ENCODE data around the gene FERMT2. TPM values are rescaled to one million over a fixed set of nuclear protein-coding genes. Genes with fewer than 3 reads are reported as not detected.

FERMT2 gene
- total and polyA plus RNA-seq, 5 experiments from 2014 or later: 0.27 to 0.52 TPM; not detected in 3

- no peak overlapping the region for H3K27ac Mint-ChIP-seq
- peaks cover 0 to under 1% (median 0%) of the 10 kb centered on the region in 4 donors for H3K4me1 Mint-ChIP-seq
- POLR2A ChIA-PET: no interaction called here
- H3K36me3 Mint-ChIP-seq: no peaks in the 10 kb centered on the region
- no peak for ATAC-seq
- H3K4me3 Mint-ChIP-seq: no peak overlapping the region
- no peak for DNase-seq
- no peaks in the 10 kb centered on the region for H3K9me3 Mint-ChIP-seq
- peaks cover 0 to 4% (median 2%) of the 10 kb centered on the region in 5 donors for H3K27me3 Mint-ChIP-seq
These were observed 126.4 kb downstream of the FERMT2 start for GRCh38 chr14:52824462-52824861.

- no peak overlapping the region for H3K27ac Mint-ChIP-seq
- POLR2A ChIA-PET: interaction anchor here (0.6 kb wide), 1 partner anchor 273 kb away, joined by 5 read pairs; no protein-coding TSS in a partner anchor
- no peaks in the 10 kb centered on the region for H3K9me3 Mint-ChIP-seq
- DNase-seq: no peak
- no peak for ATAC-seq
- H3K27me3 Mint-ChIP-seq: peaks cover 0 to 6% (median 0%) of the 10 kb centered on the region in 5 donors
- no peaks in the 10 kb centered on the region for H3K4me1 Mint-ChIP-seq
- no peak overlapping the region for H3K4me3 Mint-ChIP-seq
- no peaks in the 10 kb centered on the region for H3K36me3 Mint-ChIP-seq
These were observed 129.0 kb downstream of the FERMT2 start for GRCh38 chr14:52821805-52822250.

- H3K4me1 Mint-ChIP-seq: peaks cover 0 to 1% (median 0%) of the 10 kb centered on the region in 4 donors
- H3K27me3 Mint-ChIP-seq: no peaks in the 10 kb centered on the region
- no peak overlapping the region for H3K27ac Mint-ChIP-seq
- ATAC-seq: no peak
- H3K4me3 Mint-ChIP-seq: no peak overlapping the region
- POLR2A ChIA-PET: no interaction called here
- no peak for DNase-seq
- no peaks in the 10 kb centered on the region for H3K36me3 Mint-ChIP-seq
- H3K9me3 Mint-ChIP-seq: no peaks in the 10 kb centered on the region
These were observed 142.7 kb downstream of the FERMT2 start for GRCh38 chr14:52808101-52808500.

Other genes starting within 250 kb of the FERMT2 start
- gene PSMC6, start 243.8 kb downstream of the FERMT2 start, total RNA-seq: 100 to 1,000 TPM in 1 of 2 experiments, 10 to 100 TPM in 1; 100.0 to 103 TPM
- gene PSMC6, start 243.8 kb downstream of the FERMT2 start, polyA plus RNA-seq: 10 to 100 TPM; 38.1 to 60.1 (median 52.0) TPM
- 10 to 100 TPM; 43.0 to 48.8 TPM for gene STYX, start 220.9 kb downstream of the FERMT2 start, total RNA-seq
- gene STYX, start 220.9 kb downstream of the FERMT2 start, polyA plus RNA-seq: 10 to 100 TPM; 22.9 to 30.5 (median 25.6) TPM
- 10 to 100 TPM in 1 of 2 experiments, 1 to 10 TPM in 1; 8.3 to 12.6 TPM for gene GNPNAT1, start 159.4 kb downstream of the FERMT2 start, total RNA-seq
- 10 to 100 TPM; 10.9 to 12.9 (median 11.2) TPM for gene GNPNAT1, start 159.4 kb downstream of the FERMT2 start, polyA plus RNA-seq
- 10 to 100 TPM; 50.9 to 53.1 TPM for gene DDHD1, start 202.3 kb upstream of the FERMT2 start, total RNA-seq
- gene DDHD1, start 202.3 kb upstream of the FERMT2 start, polyA plus RNA-seq: 1 to 10 TPM; 4.3 to 6.4 (median 5.7) TPM

Measured in naive thymus-derived CD8-positive, alpha-beta T cell (primary cell).